MM.1S (cell line): ENCODE results near the gene NELFB.

ENCODE experiments used
- DNase-seq: peaks from one replicate; pipeline ENCODE4 v3.0.0-alpha.2; 2015
- H2AFZ ChIP-seq: fragments of 300-600 bp; sonication (generic); 2 replicates; pipeline ENCODE4 v1.6.0; 2016; ENCODE audit warnings: antibody characterized with exemption, low read length
- H3F3A ChIP-seq: fragments of 300-600 bp; sonication (generic); 2 replicates; pipeline ENCODE4 v1.6.1; 2016; ENCODE audit warnings: mild to moderate bottlenecking, antibody characterized with exemption, low read length, moderate library complexity, mixed read lengths; ENCODE audit not compliant: insufficient read depth
- H3K27ac ChIP-seq: fragments of 300-600 bp; sonication (generic); 2 replicates; pipeline ENCODE4 v1.5.1; 2016; ENCODE audit warnings: mild to moderate bottlenecking, low read length
- H3K27me3 ChIP-seq: fragments of 300-600 bp; sonication (generic); replicated peaks from 2 replicates; pipeline ENCODE4 v1.6.0; 2016; ENCODE audit warnings: low read length; ENCODE audit not compliant: insufficient read depth
- H3K36me3 ChIP-seq: fragments of 300-600 bp; sonication (generic); replicated peaks from 2 replicates; pipeline ENCODE4 v1.6.1; 2016; ENCODE audit warnings: mild to moderate bottlenecking, low read length, mixed read lengths; ENCODE audit not compliant: insufficient read depth
- H3K4me1 ChIP-seq: fragments of 300-600 bp; sonication (generic); 2 replicates; pipeline ENCODE4 v1.6.1; 2016; ENCODE audit warnings: low read length, mixed read lengths
- H3K4me2 ChIP-seq: fragments of 300-600 bp; sonication (generic); 2 replicates; pipeline ENCODE4 v1.6.0; 2016; ENCODE audit warnings: low read depth, low read length
- H3K4me3 ChIP-seq: fragments of 300-600 bp; sonication (generic); 2 replicates; pipeline ENCODE4 v1.5.1; 2016; ENCODE audit warnings: low read length, mixed read lengths
- H3K79me2 ChIP-seq: fragments of 300-600 bp; sonication (generic); 2 replicates; pipeline ENCODE4 v1.6.1; 2016; ENCODE audit warnings: mixed run types, low read length, mixed read lengths
- H3K9ac ChIP-seq: fragments of 300-600 bp; sonication (generic); 2 replicates; pipeline ENCODE4 v1.6.1; 2016; ENCODE audit warnings: low read length, mixed read lengths
- H3K9me2 ChIP-seq: fragments of 300-600 bp; sonication (generic); replicated peaks from 2 replicates; pipeline ENCODE4 v1.6.1; 2016; ENCODE audit warnings: mild to moderate bottlenecking, low read length, mixed read lengths; ENCODE audit not compliant: insufficient read depth
- H3K9me3 ChIP-seq: fragments of 300-600 bp; sonication (generic); replicated peaks from 2 replicates; pipeline ENCODE4 v1.6.1; 2016; ENCODE audit warnings: mild to moderate bottlenecking, low read length, mixed read lengths; ENCODE audit not compliant: insufficient read depth
- H4K20me1 ChIP-seq: fragments of 300-600 bp; sonication (generic); 2 replicates; pipeline ENCODE4 v1.6.1; 2016; ENCODE audit warnings: mild to moderate bottlenecking, low read length, moderate library complexity, mixed read lengths; ENCODE audit not compliant: insufficient read depth
- CTCF ChIP-seq: fragments of 300-600 bp; sonication (generic); IDR thresholded peaks from 2 replicates; pipeline ENCODE4 v1.5.1; 2016; ENCODE audit warnings: antibody characterized with exemption, low read length, mixed read lengths
- EZH2 ChIP-seq: fragments of 300-600 bp; sonication (generic); optimal IDR thresholded peaks from 2 replicates; pipeline ENCODE3; 2017; ENCODE audit warnings: low read depth, mild to moderate bottlenecking, antibody characterized with exemption, low read length, mixed read lengths
- EZH2phosphoT487 ChIP-seq: fragments of 300-600 bp; sonication (generic); IDR thresholded peaks from 2 replicates; pipeline ENCODE4 v1.6.1; 2018; ENCODE audit warnings: antibody characterized with exemption, low read length

The NELFB gene

DNA sequence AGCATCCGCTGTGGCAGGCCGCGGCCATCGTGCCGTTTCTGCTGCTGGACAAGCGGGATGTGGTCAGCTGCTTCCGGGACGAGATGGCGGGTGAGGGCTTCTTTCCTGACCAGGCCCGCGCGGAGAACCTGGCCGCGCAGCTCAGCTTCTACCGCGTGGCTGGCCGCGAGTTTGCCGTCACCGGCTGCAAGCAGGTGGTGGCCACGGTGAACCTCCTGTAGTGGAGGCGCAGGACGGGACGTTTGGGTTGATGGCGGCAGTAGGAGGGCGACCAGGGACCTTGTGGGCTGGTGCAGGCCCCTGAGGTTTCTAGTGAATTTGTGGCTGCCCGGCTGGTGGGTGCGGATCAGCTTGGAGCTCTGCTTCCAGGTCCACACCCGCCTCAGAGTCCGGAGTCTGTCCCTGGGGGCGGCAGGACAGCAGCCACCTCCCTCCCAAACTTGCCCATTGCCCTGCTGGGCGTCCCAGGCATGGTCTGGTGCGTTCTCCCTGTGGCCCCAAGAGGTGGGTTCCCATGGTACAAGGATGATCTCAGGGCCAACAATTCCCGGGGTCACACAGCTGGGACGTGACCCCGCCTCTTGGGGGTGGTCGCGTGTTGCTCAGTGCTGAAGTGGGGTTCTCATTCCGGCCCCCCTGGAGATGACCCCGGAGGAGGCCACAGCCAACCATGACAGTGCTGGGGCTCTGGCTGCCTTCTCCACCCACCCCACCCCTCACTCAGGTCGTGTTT is 24.8 kb downstream of the NELFB start:
- no peak overlapping the region for H3K9ac ChIP-seq
- H3K36me3 ChIP-seq: no peaks in the 10 kb centered on the region
- H3K9me3 ChIP-seq: no peaks in the 10 kb centered on the region
- H3K4me2 ChIP-seq: no peak overlapping the region
- TF ChIP-seq EZH2 (no peak), CTCF (no peak), EZH2phosphoT487 (no peak)
- H3K27me3 ChIP-seq: no peaks in the 10 kb centered on the region
- no peaks in the 10 kb centered on the region for H3K9me2 ChIP-seq
- no peaks in the 10 kb centered on the region for H4K20me1 ChIP-seq
- no peak overlapping the region for H3K4me3 ChIP-seq
- DNase-seq: no peak
- H2AFZ ChIP-seq: no peak overlapping the region
- no peak overlapping the region for H3K27ac ChIP-seq
- H3K79me2 ChIP-seq: peaks cover 8% of the 10 kb centered on the region; the same call in 1 of the 2 replicates
- H3K4me1 ChIP-seq: peaks cover 3% of the 10 kb centered on the region; the same call in 1 of the 2 replicates
- H3F3A ChIP-seq: no peaks in the 10 kb centered on the region

DNA sequence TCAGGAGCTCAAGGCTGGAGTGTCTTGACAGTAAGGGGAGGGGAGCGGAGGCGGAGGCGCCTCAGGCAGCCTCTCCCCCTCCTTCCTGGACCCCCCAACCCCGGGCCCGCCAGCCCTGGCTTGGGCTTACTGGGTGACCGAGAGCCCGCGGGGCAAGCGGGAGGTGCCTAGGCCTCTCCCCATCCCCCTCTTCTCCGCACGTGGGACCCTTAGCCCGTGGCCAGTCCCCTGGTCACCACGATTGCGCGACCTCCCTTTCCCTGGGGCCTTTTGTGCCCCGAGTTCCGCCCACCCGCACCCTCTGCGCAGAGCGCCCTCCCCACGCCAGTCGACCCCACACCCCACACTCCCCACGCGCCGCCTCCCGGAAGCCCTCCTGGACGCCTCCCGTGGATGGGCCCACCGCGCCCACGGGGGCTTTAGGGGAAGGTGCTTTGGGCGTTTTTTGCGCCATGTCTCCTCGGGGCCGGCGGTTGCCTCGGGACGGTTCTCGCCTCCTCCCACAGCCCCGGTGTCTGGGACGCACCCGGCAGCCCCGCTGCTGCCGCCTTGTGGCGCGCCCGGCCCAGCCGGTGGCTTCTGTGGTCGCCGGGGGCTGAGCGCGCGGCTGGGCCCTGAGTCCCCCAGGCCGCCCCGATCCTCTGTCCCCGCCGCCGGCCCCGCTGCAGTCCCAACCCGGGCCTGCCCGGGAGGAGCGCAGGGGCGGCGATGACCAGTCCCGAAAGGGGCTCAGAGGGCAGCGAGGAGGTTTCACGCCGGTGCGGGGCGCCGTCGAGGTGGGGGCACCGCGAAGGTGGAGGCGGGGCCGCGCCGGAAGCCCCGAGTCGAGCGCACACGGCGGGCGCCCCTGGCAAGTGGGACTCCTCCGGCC is 25.6 kb downstream of the NELFB start:
- no peak overlapping the region for H3K27ac ChIP-seq
- TF ChIP-seq CTCF (no peak), EZH2phosphoT487 (no peak), EZH2 (no peak)
- no peaks in the 10 kb centered on the region for H3K9me2 ChIP-seq
- H3K79me2 ChIP-seq: peaks cover 8% of the 10 kb centered on the region; the same call in 1 of the 2 replicates
- H3K27me3 ChIP-seq: no peaks in the 10 kb centered on the region
- no peaks in the 10 kb centered on the region for H3K9me3 ChIP-seq
- peaks cover 3% of the 10 kb centered on the region; the same call in 1 of the 2 replicates for H3K4me1 ChIP-seq
- no peaks in the 10 kb centered on the region for H3K36me3 ChIP-seq
- DNase-seq: no peak
- no peaks in the 10 kb centered on the region for H3F3A ChIP-seq
- no peak overlapping the region for H3K4me3 ChIP-seq
- no peak overlapping the region for H2AFZ ChIP-seq
- H3K9ac ChIP-seq: no peak overlapping the region
- no peak overlapping the region for H3K4me2 ChIP-seq
- H4K20me1 ChIP-seq: no peaks in the 10 kb centered on the region

GRCh38 chr9:137281345-137282116 is 26.4 kb downstream of the NELFB start:
- Histone ChIP-seq H3K9me3 (no peaks in the 10 kb centered on the region), H3K27me3 (no peaks in the 10 kb centered on the region), H3K9ac (no peak overlapping the region), H4K20me1 (no peaks in the 10 kb centered on the region), H3K79me2 (peaks cover 8% of the 10 kb centered on the region; the same call in 1 of the 2 replicates), H2AFZ (no peak overlapping the region), H3F3A (peaks cover 7% of the 10 kb centered on the region; the same call in 1 of the 2 replicates), H3K9me2 (no peaks in the 10 kb centered on the region), H3K4me2 (no peak overlapping the region), H3K4me3 (no peak overlapping the region), H3K4me1 (peaks cover 3% of the 10 kb centered on the region; the same call in 1 of the 2 replicates), H3K27ac (no peak overlapping the region), H3K36me3 (no peaks in the 10 kb centered on the region)
- no peak for TF ChIP-seq EZH2phosphoT487
- no peak for TF ChIP-seq EZH2
- TF ChIP-seq CTCF: no peak
- DNase-seq: no peak
